ENCODE results near the gene CCL26.

GRCh38 chr7:75817116-75817515 is 45.1 kb upstream of the CCL26 start:
- no peak for TF ChIP-seq CTCF (IDR thresholded peaks at IDR 0.05)
- TF ChIP-seq EP300 (IDR thresholded peaks at IDR 0.05; ENCODE audit: low read depth), result no peak
